Measurements from ENCODE around the gene LILRB3.
A peak's percentile ranks its signal among the peaks of the same experiment; 100 is the strongest.
"Not testable (repeated sequence)": the region's sequence is repeated elsewhere in the genome, so short reads cannot be mapped to it uniquely, and the experiment has no call there.

Gene LILRB3

GRCh38 chr19:54222474-54223276, at the start of gene LILRB3:
TSS of gene LILRB3 (minus strand) at chr19:54223007. CDS start at chr19:54222976, 31 bp downstream.
- in situ Hi-C loops (cut with MboI; ENCODE audit: low sequenced_read_pairs, unreplicated experiment) = not testable (repeated sequence)

GRCh38 chr19:54272181-54272580, 49.4 kb upstream of the LILRB3 start:
- DNase-seq (ENCODE audit: low spot score); in situ Hi-C loops (cut with MboI; ENCODE audit: low sequenced_read_pairs, unreplicated experiment): not testable (repeated sequence)

More at GRCh38 chr19:54222474-54223276, at the start of gene LILRB3:
- DNase-seq (ENCODE audit: low spot score) = not testable (repeated sequence)

DNA sequence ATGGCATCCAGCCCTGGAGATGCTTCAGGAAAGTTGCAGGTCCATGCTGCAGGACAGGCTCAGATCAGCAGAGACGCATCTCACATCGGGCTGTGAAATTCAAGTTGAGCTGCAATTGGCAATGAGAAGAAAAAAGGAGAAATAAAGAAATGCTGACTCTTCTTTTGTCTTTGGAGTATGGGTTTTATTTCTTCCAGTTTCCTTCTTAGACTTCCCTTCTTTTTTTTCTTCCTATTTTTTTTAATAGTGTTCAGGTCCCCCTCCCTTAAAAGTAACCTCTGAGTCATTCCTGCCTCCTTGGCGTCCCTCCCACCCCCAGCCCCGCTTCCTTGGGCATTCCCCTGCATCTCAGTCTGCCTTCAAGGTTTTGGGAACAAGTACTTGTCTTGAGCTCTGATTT, 48.8 kb upstream of the LILRB3 start:
- DNase-seq (ENCODE audit: low spot score); in situ Hi-C loops (cut with MboI; ENCODE audit: low sequenced_read_pairs, unreplicated experiment): not testable (repeated sequence)

DNA sequence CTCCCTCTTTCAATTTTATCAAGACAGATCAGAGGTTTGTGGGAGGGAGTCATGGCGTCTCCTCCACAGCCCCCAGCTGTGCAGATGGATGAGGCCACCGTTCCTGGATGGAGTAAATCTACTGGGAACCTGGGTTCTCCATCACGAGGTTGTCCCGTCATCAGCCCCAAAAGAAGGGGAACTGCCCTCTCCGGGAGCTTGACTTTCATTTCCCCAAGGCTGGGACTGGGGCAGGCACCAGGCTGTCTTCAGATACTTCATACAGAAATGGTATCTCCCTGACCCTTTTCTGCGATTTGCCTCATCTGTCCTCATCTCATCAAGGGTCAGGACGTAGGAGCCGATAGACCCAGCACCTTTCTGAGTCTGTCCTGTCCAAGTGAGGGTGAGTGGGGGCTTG, 48.3 kb upstream of the LILRB3 start:
- TF ChIP-seq, protein P1, sequence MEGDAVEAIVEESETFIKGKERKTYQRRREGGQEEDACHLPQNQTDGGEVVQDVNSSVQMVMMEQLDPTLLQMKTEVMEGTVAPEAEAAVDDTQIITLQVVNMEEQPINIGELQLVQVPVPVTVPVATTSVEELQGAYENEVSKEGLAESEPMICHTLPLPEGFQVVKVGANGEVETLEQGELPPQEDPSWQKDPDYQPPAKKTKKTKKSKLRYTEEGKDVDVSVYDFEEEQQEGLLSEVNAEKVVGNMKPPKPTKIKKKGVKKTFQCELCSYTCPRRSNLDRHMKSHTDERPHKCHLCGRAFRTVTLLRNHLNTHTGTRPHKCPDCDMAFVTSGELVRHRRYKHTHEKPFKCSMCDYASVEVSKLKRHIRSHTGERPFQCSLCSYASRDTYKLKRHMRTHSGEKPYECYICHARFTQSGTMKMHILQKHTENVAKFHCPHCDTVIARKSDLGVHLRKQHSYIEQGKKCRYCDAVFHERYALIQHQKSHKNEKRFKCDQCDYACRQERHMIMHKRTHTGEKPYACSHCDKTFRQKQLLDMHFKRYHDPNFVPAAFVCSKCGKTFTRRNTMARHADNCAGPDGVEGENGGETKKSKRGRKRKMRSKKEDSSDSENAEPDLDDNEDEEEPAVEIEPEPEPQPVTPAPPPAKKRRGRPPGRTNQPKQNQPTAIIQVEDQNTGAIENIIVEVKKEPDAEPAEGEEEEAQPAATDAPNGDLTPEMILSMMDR (IDR thresholded peaks at IDR 0.05; ENCODE audit: borderline replicate concordance, control extremely low read depth, extremely low read depth, insufficient read depth, missing control alignments) = no peak
- no peak for DNase-seq (ENCODE audit: low spot score)
- in situ Hi-C loops (cut with MboI; ENCODE audit: low sequenced_read_pairs, unreplicated experiment) = no loop called here

GRCh38 chr19:54268936-54269335, 46.1 kb upstream of the LILRB3 start:
- TF ChIP-seq, protein P1 (IDR thresholded peaks at IDR 0.05; ENCODE audit: borderline replicate concordance, control extremely low read depth, extremely low read depth, insufficient read depth, missing control alignments) = no peak
- DNase-seq (ENCODE audit: low spot score) = no peak
- in situ Hi-C loops (cut with MboI; ENCODE audit: low sequenced_read_pairs, unreplicated experiment) = no loop called here

DNA sequence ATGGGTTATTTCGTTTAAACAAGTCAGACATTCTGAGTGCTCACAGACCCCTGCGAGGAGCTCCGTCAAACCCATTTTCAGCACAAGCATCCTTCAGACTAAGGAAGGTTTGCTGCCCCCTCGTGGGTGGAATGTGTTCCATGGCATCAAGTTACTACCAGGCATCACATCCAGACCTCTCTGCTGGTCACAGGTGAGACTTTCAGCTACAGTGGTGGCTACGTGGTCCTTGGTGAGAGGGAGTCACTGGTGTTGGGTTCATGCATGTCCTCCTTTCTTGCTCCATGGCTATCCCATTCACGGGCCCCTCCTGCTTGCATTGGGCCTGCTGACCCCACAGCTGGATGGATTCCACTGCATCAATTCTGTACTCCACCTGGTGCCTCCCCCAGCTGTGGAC, 43.3 kb upstream of the LILRB3 start:
- in situ Hi-C loops (cut with MboI; ENCODE audit: low sequenced_read_pairs, unreplicated experiment) = no loop called here
- peak; percentile 69 for DNase-seq (ENCODE audit: low spot score)
- TF ChIP-seq, protein P1 (IDR thresholded peaks at IDR 0.05; ENCODE audit: borderline replicate concordance, control extremely low read depth, extremely low read depth, insufficient read depth, missing control alignments) = peak; percentile 46

GRCh38 chr19:54262470-54262869, 39.7 kb upstream of the LILRB3 start:
- in situ Hi-C loops (cut with MboI; ENCODE audit: low sequenced_read_pairs, unreplicated experiment) = no loop called here
- TF ChIP-seq, protein P1 (IDR thresholded peaks at IDR 0.05; ENCODE audit: borderline replicate concordance, control extremely low read depth, extremely low read depth, insufficient read depth, missing control alignments) = no peak
- no peak for DNase-seq (ENCODE audit: low spot score)

DNA sequence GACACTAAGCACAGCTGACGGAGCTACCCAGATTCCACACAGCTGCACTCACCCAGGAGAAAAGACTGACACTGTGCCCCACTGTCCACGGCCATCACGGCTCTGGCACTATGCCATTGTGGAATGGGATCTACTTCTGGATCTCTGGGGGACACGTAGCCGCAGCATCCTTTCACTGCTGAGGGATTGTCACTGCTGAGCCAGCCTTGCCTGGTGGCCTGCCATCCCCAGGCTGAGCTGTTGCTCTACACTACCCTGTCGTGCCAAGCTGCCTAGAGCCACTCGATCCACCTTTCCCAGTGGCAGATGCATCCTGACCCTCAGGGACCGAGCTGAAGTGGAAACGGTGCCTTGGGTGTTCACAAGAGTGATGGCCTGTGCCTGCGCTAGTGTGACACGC, 39.3 kb upstream of the LILRB3 start:
- TF ChIP-seq, protein P1 (IDR thresholded peaks at IDR 0.05; ENCODE audit: borderline replicate concordance, control extremely low read depth, extremely low read depth, insufficient read depth, missing control alignments) = no peak
- no peak for DNase-seq (ENCODE audit: low spot score)
- in situ Hi-C loops (cut with MboI; ENCODE audit: low sequenced_read_pairs, unreplicated experiment) = no loop called here

Measured in GM13976 (cell line).